ENCODE data around the gene IGF2BP1.
A peak's percentile ranks its signal among the peaks of the same experiment; 100 is the strongest.
"Not testable (repeated sequence)": the region's sequence is repeated elsewhere in the genome, so short reads cannot be mapped to it uniquely, and the experiment has no call there.

IGF2BP1 gene

DNA sequence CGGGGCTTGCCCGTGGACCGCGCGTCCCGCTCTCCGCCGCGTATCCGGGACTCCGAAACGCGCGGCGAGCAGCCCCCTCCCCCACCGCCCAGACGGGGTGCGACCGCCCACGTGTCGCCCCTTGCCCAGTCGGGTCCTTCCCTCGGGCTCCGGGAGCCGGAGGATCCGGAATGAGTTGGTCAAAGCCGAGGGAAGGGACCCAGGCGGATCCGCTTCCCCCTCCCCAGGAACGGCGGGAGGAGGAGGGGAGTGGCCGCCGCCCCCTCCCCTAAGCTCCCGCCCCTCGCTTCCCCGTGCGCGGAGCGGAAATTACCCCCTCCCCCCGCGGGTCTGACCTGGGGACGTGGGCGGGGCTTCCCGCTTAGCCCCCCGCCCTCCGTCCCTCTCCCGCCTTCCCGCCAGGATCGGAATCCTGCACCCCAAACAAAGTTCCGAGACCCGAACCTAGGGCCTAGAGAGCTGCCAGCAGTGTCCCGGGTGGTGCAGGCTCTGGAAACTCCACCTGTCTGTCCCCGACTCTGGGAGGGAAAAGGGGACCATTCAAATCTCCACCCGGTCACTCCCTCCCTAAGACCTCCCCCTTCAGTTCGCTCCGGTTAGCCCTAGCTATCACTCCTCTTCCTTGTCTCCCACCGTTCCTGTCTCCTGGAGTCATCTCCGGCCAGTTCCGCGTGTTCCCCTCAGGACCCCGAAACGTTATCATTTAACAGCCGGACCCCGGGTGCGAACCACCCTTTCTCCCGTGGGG is 1.0 kb upstream of the IGF2BP1 start:
- DNase-seq = peak; percentile 30

DNA sequence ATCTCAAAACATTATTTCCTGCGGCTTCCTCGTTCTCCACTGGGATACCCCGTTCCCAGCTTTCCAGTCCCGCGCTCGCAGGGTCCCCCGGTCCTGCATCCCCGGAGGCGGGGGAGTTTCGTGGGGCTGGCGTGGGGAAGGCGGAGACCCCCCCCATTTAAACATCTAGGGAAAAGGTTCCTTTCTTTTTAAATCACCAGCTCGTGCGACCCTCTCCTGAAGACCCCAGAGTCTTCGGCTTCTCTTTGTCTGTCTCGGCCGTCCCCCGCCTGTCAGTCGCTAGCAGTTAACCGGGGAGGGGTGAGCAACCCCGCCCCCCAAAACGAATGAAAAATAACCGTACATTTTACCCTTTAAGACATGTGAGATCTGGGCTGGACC is 473 bp upstream of the IGF2BP1 start:
- DNase-seq = no peak

DNA sequence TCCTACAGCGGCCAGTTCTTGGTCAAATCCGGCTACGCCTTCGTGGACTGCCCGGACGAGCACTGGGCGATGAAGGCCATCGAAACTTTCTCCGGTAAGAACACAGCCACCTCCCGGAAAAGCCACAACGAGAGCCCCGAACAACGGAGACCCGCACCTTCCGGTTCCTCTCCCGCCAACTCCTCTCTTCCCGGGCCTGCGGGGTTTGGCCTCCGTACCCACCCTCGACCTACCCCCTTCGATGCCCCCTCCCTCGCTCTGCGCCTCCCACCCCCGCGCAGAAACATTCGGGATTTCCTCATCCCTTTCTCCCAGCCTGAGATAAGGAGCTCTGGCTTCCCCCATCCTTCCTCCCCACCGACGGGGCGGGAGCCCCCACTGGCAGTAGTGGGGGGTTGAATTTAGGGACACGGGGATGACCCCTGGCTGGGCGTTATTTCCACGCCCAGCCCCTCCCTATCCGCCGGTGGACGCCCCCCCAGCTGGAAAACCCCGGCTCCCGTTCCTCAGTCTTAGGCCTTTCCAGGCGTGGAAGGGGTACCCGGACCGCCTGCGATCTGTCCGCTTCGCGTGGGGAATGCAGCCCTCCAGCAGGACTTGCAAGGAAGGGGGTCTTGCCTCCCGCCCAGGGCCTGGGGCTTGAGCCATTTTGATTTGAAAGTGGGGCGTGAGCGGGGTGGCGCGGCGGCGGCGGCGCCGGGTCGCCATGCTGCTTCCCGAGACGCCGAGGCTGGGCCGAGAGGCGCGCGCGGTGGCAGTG is 822 bp downstream of the IGF2BP1 start:
- no peak for DNase-seq

DNA sequence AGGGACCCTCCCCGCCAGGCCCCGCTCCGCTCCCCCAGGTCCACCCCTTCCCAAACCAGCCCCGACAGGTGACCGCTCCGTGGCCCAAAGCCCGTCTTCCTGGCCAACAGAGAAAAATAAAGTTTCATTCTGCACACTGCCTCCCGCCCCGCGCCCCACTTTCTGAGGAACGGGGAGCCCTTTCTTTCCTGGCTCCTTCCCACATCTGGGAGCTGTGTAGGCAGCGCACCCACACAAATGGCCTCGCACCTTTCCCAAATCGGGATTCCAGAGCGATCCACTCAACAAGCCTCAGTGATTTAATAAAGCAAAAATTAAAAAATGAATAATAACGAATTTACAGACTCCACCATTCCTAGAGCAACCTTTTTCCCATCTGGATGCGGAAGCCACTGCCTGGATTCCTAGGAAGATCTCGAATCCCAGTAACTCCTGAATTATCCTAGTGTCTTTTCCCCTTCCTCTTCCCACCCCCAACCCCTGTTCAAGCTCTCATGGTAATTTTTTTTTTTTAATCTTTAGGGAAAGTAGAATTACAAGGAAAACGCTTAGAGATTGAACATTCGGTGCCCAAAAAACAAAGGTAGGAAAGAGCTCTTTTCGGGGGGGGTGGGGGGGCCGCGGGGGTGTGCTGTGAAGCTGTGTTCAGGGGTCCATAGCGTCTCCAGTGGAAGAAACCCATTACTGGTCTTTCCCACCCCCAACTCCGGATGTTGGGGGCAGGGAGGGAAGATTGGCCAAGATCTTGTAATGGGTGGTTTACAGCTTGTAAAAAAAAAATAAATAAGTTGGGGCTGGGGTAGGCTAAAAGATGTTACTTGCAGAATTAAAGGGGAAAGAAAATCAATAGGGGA is 1.6 kb downstream of the IGF2BP1 start:
- no peak for DNase-seq

DNA sequence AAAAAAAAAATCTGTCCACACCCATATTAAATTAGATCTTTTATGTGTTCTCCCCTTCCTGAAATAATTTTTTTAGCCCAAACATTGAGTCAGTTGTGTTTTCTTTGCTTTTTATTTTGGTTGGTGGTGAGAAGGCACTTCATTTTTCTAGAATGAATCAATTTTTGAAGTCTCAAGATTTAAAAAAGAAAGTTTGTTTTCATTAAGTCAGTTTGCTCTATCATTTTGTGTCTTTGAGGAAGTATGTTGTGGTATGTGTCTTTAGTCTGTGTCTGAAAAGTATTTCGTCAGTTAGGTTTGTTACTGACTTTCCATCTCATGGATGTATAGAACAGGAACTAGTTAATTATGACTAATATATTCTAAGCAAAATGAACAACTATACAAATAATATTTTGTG is 3.8 kb downstream of the IGF2BP1 start:
- DNase-seq = no peak

DNA sequence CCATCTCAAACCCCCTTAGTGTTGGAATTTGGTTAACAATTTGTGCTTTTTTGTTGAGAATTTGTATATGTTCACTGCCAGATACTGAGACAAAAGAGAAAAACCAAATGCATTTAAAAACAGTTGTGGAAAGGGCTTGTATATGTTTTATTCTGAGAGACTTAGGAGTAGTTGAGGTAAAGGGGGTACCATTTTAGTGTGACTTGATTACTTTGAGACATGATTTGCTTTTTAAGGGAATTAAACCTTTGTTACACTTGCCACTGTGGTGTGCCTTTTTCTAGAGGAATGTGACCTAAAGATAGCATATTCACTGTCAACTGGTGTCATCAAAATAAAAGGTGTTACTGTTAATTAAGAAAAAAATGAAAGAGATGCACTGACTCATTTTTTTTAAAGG is 4.5 kb downstream of the IGF2BP1 start:
- DNase-seq = no peak

DNA sequence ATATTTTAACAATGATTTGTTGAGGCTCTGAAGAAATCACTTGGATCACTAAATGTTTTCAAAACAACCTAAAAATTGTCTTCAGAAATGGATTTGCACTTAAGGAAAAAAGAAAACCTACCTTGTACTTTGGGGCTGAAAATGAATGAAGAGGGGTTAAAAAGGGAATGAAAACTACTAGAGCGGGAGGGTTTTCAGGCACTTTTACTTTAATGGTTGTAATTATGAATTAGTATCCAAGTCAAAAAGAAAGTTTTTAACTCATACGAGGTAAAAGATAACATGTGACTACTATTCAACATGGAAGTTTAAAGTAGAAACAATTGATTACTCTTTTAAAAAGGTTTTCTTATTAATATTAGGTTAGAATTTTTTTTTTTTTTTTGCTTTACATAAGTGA is 5.1 kb downstream of the IGF2BP1 start:
- no peak for DNase-seq

DNA sequence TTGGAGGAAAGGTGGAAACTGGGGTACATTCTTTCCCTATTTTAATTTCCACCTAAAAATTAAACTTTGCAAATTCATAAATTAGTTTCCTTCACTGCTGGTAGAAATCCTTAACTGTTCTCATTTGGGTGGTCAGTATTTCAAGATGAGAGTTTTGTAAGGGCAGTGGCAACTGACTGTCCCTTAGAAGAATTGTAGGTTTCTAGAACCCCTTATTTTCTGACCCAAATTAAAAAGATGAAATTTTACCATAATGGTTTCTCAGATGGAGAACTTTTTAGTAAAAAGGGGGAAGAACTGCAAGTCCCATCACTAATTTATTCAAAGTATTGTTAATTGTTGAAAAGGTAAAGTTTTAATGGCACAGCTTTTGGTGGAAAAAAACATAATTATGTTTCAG is 5.6 kb downstream of the IGF2BP1 start:
- no peak for DNase-seq

DNA sequence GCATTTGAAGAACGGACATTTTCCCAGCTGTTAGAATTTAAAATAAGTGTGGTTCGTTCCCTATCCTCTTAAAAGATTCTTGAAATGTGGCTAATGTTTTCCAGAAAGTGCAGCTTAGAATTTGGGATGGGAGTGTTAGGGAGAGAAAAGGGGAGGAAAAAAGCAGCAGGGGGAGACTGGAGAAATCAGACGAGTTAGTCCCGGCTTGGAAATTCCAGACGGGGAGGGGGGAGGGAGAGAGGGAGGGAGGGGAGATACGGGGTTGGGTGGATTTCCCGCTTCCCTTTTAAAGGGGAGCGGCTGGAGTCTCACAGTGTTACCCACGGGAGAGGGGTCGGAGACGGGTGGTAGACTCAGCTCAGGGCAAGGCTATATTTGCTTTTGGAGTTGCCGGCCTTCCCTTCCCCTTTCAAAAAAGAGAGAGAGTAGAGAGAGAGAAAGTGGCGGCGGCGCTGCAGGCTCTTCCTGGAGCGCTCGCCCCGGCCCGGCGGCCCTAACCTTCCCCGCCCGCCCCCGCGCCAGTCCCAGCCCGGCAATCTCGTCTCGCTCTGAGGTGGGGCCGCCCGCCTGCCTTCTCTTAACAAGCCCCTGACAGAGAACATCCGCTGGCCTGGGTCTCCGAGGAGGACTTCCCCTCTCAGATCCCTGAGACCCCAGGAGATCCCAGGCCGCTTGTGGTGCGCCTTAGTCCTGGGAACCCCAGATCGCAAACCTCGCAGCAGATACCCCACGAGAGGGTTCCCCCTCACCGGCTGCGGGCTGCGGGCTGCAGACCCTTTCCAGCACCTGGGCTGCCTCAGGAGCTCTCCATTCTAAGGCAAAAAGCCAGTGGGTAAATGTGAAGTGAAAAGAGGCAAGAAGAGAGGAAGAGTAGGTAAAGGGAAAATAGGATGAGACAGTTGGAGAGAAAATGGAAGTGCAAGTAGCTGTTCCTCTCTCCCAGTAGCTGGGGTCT is 6.6 kb downstream of the IGF2BP1 start:
- no peak for DNase-seq

DNA sequence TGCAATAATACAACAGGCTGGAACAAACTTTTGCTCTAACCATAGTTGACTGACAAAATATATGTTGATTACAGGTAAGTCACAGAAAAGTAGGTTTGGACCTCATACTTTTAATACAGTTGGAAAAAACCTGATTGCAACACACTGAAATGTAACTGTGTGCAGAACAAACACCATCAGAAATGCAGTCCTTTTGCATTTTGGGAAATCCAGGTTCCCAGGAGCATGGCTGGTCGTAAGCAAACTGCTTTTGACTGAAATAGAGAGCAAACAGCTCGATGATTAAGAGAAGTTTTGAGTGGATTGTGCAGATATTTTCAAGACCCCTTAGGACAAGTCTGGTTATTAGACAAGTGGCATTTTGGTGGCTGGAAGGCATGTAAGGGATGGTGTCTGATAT is 8.0 kb downstream of the IGF2BP1 start:
- no peak for DNase-seq

DNA sequence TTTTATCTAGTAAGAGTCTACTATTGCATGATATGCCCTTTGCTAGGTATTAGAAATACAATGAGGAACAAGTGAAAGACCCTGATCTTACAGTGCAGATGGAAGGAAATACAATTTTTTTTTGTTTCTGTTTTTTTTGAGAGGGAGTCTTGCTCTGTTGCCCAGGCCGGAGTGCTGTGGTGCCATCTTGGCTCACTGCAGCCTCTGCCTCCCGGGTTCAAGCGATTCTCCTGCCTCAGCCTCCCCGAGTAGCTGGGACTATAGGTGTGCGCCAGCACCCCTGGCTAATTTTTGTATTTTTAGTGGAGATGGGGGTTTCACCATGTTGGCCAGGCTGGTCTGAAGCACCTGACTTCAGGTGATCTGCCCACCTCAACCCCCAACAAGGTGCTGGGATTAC is 11.7 kb downstream of the IGF2BP1 start:
- not testable (repeated sequence) for DNase-seq

DNA sequence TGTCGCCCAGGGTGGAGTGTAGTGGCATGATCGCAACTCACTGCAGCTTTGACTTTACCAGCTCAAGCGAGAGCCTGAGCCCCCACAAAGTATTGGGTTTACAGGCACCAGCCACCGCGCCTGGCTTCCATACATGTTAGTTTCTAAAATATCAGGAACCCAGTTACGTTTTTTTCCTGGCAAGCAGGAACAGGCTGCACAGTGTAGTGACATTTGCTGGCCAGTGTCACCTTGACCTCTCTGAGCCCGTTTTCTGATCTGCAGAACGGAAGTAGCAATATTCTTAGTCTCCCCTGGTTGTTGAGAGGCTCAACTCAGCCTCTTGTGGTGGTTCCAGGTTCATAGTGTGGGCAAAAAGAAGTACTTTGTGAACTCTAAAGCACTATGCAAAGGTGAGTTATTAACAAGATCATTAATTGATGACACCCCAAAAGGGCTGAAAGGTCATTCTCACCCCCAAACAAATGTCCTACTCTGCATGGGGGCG is 15.6 kb downstream of the IGF2BP1 start:
- no peak for DNase-seq

DNA sequence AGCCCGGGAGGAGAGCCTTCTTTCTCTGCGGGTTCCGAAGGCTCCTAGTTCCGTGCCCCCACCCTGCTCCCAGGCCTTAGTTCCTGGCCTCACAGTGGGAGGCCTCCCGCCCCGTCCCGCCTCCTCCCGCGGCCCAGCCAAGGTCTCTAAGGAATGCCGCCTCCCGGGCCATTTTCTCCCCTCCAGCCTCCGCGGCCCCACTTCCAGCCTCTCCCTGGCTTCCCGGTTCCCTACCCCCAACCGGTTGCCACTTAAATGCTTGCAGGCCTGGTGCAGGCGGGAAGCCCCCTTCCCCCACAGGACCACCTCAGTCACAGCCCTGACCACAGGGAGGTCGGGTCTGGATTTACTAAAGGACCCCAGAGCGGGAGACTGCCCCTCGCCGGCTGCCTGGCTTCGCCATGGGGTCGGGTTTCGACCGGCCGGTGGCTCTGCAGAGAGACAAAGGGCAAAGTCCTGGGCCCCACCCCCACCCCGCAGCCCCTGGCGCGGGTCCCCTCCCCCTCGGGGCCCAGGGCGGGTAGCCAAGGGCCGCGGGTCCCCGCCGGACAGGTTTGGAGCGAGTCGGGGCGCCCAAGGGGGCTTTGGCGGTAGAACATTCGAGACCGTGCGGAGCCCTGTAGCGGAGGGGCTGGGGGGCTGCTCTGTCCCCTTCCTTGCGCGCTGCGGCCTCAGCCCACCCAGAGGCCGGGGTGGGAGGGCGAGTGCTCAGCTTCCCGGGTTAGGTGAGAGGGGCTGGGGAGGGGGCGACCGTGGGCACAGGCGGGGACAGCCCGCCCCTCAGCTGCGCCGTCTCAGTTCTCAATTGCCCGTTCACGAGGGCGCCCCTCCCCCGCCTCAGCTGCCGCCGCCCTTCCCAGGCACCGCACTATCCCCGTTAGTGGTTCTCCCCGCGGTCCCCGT is 16.4 kb downstream of the IGF2BP1 start:
- no peak for DNase-seq

DNA sequence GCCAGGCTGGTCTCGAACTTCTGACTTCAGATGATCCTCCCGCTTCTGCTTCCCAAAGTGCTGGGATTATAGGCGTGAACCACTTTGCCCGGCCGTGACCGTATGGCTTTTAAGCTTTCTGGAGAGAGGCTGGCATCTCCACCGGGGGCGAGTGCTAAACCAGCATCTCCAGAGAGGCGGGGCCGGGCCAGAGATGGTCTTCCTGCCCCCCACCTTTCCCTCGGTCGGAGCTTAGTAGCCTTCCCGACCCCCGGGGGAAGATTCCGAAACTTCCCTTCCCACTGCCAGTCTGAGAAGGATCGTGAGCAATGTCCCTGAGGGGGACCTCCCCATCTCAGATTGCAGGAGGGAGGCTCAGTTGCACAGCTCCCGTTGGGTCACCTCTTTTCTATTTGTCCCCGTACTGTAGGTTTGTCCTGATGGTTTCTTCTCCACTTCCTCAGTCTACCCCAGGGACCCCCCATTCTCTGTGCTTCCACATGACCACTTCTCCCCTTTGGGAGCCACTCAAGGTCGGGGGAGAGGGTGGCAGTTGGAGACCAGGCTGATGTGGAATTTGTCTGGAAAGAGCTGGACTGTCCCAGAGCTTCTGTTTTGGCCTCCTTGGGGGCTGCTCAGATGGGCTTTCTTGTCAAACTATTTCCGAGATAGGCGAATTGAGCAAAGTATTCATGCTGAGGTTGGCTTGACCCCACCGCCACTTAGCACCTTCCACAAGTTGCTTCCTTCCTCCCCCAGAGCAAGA is 18.2 kb downstream of the IGF2BP1 start:
- DNase-seq = no peak

DNA sequence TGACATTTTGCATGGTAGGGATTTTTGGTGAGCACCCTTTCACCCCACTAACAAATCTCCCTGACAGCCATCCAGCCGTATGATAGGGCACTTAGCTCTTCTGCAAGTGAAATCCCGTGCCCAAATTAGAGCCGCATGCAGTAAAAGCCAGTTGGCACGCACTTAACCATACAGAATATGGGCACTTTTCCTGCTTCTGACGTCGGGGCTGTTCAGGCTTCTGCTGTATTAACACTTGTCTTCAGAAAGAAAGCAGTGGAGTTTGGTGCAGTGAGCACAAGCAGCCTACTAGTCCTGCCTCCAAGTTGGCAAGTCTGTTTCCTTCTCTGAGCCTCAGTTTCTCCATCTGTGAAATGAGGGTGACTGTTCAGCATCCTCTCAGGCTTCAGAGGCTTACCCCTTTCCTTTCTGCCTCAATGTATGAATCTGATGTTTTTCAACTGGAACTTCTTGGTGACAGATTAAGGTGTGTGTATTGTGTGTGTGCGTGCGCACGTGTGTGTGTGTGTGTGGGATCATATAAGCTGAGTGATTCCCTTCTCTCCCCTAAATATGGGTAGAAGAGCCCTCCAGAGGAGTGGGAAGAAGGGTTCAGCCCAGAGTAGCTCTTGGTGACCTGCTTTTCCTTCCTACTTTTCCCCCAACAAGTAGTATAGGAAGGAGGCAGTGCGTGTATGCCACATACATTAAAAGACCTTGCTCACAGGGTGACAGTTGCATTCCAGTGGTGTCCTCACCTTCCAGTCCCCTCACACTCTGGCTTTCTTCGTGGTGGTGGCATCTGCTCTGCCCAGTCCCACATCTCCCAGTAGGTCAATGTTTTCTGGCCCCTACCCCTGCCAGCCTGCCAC is 19.0 kb downstream of the IGF2BP1 start:
- no peak for DNase-seq

DNA sequence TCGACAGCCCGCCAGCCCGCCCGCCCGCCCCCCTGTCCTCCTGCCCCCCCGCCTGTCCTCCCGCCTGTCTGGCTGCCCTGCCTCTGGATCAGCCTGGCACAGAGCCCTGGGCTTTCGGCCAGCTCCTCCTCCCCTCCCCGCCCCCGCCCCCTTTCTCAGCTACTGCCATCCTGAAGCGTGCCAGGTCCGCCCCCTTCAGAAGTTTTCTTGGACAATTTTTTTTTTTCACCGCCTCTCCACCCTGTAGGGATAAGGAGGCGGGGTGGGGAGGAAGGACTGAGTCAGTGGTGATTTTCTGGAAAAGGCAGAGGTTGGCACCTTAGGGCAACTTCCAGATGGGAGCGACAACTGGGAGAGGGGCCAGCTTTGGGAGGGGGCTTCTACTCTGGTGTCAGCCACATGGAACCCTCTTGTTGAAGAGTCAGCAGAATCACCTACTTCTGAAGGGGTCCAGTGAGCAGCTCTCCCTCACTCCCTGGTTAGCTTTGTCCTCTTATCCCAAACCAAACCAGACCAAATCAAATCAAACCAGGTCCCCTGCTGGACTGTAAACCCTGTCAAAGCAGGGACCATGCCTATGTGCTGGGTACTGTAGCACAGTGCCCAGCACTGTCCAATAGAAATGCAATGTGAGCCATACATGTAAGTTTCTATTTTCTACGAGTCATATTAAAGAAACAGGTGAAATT is 19.7 kb downstream of the IGF2BP1 start:
- peak; percentile 56 for DNase-seq

DNA sequence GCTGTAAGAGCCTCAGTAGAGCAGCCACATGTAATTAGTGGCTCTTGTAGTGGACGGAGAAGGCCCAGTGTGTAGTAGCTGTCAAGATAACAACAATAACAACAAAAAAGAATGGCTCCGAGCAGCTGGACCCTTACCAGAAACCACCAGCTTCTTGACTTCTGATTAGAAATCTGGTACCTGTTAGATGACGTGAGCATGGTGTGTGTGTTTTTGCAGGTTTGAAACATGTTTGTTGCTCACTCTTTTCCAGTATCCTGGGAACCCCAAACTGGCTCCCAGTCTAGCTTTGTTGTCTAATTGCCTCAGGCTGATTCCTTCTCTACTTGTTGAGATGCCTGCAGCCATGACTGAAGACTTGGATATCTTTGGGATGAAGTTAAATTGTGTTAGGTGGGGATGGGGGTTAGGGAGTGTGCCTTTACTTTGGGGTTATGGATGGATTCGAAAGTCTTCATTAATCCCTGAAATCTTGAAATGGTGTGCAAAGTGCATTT is 21.0 kb downstream of the IGF2BP1 start:
- DNase-seq = no peak

DNA sequence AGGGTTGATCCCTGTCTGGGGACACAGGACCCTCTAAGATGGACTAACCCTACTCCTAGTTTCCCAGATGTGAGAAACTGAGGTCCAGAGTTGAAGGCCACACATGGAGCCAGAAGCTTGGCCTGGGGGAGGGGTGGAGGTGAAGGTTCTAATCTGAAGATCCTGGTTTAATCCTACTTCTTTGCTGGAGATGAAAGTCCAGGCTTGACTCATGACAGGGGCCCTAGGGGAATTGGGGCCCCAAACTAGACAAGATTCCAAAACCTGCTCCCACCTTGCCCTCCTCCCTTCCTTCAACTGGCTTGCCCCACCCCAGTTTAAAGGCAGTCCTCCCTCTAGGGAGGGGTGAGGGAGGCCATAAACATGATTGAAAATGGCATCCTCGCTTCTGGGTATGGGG is 21.6 kb downstream of the IGF2BP1 start:
- DNase-seq = no peak

DNA sequence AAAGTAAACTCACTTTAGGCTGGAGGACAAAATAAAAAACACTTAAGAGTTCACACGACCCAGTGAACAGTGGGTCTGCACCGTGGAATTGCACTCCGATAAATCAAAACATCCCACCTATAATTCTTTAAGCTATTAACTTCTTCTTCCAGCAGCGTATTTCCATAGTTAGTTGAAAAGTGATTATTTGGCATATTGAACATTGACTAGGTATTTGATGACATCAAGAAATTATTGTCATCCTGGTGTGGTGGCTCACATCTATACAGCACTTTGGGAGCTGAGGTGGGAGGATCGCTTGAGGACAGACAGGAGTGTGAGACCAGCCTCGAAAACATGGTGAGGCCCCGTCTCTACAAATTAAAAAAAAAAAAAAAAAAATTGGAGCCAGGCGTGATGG is 23.4 kb downstream of the IGF2BP1 start:
- DNase-seq = no peak

Measured in NCI-H1105 (cell line).